ENCODE data around the gene DNM3. TPM values are rescaled to one million over a fixed set of nuclear protein-coding genes. Genes with fewer than 3 reads are reported as not detected.

Gene DNM3
- total RNA-seq (10 to 100 TPM in 1 of 4 donors, 1 to 10 TPM in 3; 3.9 to 13.3 (median 5.7) TPM), polyA plus RNA-seq (1 to 10 TPM in 1 of 3 donors, under 1 TPM in 2; 0.60 to 1.3 (median 0.92) TPM)

DNA sequence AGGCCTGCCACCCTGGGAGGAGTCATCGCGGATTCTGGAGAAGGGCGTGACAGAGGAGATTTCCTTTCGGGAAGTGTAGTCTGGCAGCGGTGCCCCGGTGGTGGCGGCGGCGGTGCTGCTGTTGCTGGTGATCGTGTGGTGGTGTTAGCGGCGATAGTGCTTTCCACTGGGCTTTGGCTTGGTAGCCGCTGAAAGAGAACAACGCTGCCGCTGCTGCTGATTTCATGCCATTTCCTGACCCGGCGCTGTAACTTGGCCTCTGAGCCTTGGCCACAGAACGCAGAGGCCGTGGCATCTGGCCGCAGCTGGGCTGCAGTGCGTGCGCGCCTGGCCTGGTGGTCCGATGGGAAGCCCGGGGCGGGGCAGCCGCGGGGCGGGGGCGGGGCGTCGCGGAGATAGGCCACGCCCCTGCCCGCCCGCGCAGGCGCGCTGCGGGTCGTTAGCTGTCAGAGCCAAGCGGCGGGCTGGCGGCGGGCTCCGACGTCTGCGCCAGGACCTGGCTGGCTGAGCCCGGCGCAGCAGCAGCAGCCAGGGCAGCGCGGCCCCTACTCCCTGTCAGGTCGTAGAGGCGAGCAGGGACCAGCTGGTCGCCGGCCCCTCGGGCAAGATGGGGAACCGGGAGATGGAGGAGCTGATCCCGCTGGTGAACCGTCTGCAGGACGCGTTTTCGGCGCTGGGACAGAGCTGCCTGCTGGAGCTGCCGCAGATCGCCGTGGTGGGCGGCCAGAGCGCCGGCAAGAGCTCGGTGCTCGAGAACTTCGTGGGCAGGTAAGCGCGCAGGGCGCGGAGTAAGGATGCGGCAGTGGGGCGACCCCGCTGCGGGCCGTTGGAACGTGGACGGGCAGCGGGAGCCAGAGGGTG is at the start of gene DNM3:
DNM3 (plus strand) TSS at position 449 of the 861 bp plus-strand sequence; CDS start at position 608, 159 bp downstream.
- H3K4me1 ChIP-seq, result peaks cover 0 to 11% (median 4%) of the 10 kb centered on the region in 4 donors
- peak within 1 kb of the TSS; percentile 71 to 79 (median 75) for H3K27ac ChIP-seq
- TF ChIP-seq POLR2AphosphoS5 (IDR thresholded peaks at IDR 0.05) (peak; percentile 18 to 83 (median 77)), POLR2A (IDR thresholded peaks at IDR 0.05) (no peak)
- H3K4me3 ChIP-seq, result peak within 1 kb of the TSS; percentile 65 to 82 (median 78)
- 1 to 5% methylated on average over 85 of the region's 85 CpGs for WGBS, 2 donors
- H3K36me3 ChIP-seq, result no peaks in the 10 kb centered on the region
- peak; percentile 91 for DNase-seq
- H3K27me3 ChIP-seq, result no peaks in the 10 kb centered on the region
- intact Hi-C loops (cut with DNase I), result loop anchor here (2.0 to 10.0 kb wide), 6 partner anchors 39 to 1354 kb away; partner anchors contain the start of genes METTL13, PRRC2C and VAMP4
- no peaks in the 10 kb centered on the region for H3K9me3 ChIP-seq

DNA sequence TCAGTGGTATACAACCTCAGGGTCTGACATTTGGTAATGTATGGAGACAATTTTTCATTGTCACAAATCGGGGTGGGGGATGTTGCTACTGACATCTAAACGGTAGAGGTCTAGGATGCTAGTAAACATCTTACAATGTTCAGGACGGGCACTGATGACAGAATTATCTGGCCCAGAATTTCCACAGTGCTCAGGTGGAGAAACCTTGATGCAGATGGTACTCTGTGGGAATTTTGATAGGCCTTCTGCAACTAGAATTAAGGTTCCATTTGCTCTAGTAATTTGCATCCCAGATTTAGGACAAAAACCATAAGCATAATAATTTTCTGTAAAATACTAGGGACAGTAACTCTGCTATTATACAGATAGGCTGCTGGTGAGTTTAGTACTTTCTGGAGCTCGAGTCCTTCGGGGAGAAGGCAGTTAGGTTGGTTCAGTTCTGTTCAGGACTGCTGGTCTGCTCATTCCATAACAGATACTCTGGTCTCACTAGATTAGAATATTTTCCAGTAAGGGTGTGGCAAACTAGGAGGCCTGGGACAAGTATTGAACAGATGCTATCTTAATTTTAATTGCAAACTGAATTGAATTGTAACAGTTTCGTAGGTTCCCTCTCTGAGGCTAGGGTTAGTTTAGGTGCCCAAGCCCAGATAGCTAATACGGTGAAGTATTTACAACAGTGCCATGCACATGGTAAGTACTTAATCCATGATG is 48.5 kb upstream of the DNM3 start:
- Histone ChIP-seq H3K27me3 (no peaks in the 10 kb centered on the region), H3K36me3 (peaks cover 3 to 98% (median 48%) of the 10 kb centered on the region in 4 donors), H3K9me3 (no peaks in the 10 kb centered on the region), H3K27ac (no peak overlapping the region), H3K4me1 (peaks cover 0 to 5% (median 0%) of the 10 kb centered on the region in 4 donors), H3K4me3 (no peak overlapping the region)
- DNase-seq, result no peak
- 93% methylated on average over 7 of the region's 7 CpGs for WGBS, 2 donors
- TF ChIP-seq POLR2A (IDR thresholded peaks at IDR 0.05), result no peak
- no peak for TF ChIP-seq CTCF (IDR thresholded peaks at IDR 0.05)
- TF ChIP-seq POLR2AphosphoS5 (IDR thresholded peaks at IDR 0.05), result no peak
- no peak for TF ChIP-seq EP300 (IDR thresholded peaks at IDR 0.05)
- intact Hi-C loops (cut with DNase I), result no loop called here

DNA sequence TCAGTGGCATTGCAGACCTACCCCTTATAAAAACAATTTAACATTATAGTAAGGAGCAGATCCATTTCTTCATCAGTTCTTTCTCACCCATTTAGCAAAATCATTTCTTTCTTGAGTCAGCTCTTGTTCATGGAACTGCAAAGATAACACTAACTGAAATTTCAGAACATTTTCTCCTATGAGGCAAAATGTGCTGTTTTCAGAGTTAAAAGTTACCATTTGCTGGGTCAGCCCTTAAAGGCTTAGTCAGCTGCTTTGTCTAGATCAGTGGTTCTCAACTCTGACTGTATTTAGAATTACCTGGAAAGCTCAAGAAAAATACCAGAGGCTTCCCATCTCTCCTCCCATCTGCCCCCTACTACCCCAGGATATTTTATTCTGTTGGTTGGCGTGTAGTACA is 47.7 kb upstream of the DNM3 start:
- 97% methylated on average over 1 of the region's 1 CpG for WGBS, 2 donors
- Histone ChIP-seq H3K27ac (no peak overlapping the region), H3K4me3 (no peak overlapping the region), H3K36me3 (peaks cover 0 to 96% (median 44%) of the 10 kb centered on the region in 4 donors), H3K9me3 (no peaks in the 10 kb centered on the region), H3K27me3 (no peaks in the 10 kb centered on the region), H3K4me1 (peaks cover 0 to 3% (median 0%) of the 10 kb centered on the region in 4 donors)
- TF ChIP-seq POLR2AphosphoS5 (IDR thresholded peaks at IDR 0.05) (no peak), POLR2A (IDR thresholded peaks at IDR 0.05) (no peak), CTCF (IDR thresholded peaks at IDR 0.05) (no peak), EP300 (IDR thresholded peaks at IDR 0.05) (no peak)
- DNase-seq, result no peak
- intact Hi-C loops (cut with DNase I), result no loop called here

GRCh38 chr1:171794085-171794484 is 47.2 kb upstream of the DNM3 start:
- no peak for DNase-seq
- Histone ChIP-seq H3K27ac (no peak overlapping the region), H3K36me3 (peaks cover 0 to 92% (median 42%) of the 10 kb centered on the region in 4 donors), H3K4me1 (no peaks in the 10 kb centered on the region), H3K4me3 (no peak overlapping the region), H3K9me3 (no peaks in the 10 kb centered on the region), H3K27me3 (no peaks in the 10 kb centered on the region)
- TF ChIP-seq POLR2A (IDR thresholded peaks at IDR 0.05) (no peak), POLR2AphosphoS5 (IDR thresholded peaks at IDR 0.05) (no peak), EP300 (IDR thresholded peaks at IDR 0.05) (no peak), CTCF (IDR thresholded peaks at IDR 0.05) (no peak)
- 84 to 96% methylated on average over 4 of the region's 4 CpGs for WGBS, 2 donors
- intact Hi-C loops (cut with DNase I), result no loop called here

DNA sequence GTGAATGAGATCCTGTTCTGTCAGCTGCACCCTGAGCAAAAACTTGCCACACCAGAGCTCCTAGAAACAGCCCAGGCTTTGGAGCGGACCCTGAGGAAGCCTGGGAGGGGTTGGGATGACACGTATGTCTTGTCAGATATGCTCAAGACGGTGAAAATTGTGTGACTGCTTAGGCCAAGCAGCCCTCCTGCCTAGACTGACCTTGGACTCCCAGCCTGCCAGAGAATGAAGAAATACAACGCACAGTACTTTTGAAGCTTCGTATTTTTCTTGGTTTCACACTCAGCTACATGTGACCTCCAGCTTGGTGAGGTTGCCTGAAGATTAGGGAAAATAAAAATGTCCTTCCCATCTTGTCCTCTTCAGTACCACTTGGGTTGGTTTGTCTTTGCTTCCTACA is 44.7 kb upstream of the DNM3 start:
- H3K4me3 ChIP-seq, result no peak overlapping the region
- intact Hi-C loops (cut with DNase I), result no loop called here
- TF ChIP-seq CTCF (IDR thresholded peaks at IDR 0.05), result no peak
- TF ChIP-seq EP300 (IDR thresholded peaks at IDR 0.05), result no peak
- no peak for TF ChIP-seq POLR2AphosphoS5 (IDR thresholded peaks at IDR 0.05)
- no peak for TF ChIP-seq POLR2A (IDR thresholded peaks at IDR 0.05)
- no peak for DNase-seq
- no peaks in the 10 kb centered on the region for H3K9me3 ChIP-seq
- H3K27me3 ChIP-seq, result no peaks in the 10 kb centered on the region
- H3K4me1 ChIP-seq, result no peaks in the 10 kb centered on the region
- 92 to 96% methylated on average over 5 of the region's 5 CpGs for WGBS, 2 donors
- H3K27ac ChIP-seq, result no peak overlapping the region
- H3K36me3 ChIP-seq, result peaks cover 0 to 67% (median 31%) of the 10 kb centered on the region in 4 donors
